BE2C (cell line): Measurements from ENCODE around the gene LHPP.

Experiments used
- DNase-seq: peaks from one replicate; pipeline ENCODE4 v3.0.0-alpha.2; 2020
- H3K27me3 ChIP-seq: fragments of 250-450 bp; sonication (Bioruptor Pico); 2 replicates; pipeline ENCODE4 v1.5.1; 2020; ENCODE audit warnings: mild to moderate bottlenecking
- H3K36me3 ChIP-seq: fragments of 250-450 bp; sonication (Bioruptor Pico); 2 replicates; pipeline ENCODE4 v1.5.1; 2020; ENCODE audit warnings: mild to moderate bottlenecking
- H3K4me1 ChIP-seq: fragments of 250-450 bp; sonication (Bioruptor Pico); 2 replicates; pipeline ENCODE4 v1.5.1; 2020
- H3K4me3 ChIP-seq: 2 replicates; pipeline ENCODE4 v1.5.1; 2011; ENCODE audit warnings: low read depth, low read length
- H3K9me3 ChIP-seq: fragments of 250-450 bp; sonication (Bioruptor Pico); 2 replicates; pipeline ENCODE4 v1.5.1; 2020
- TF ChIP-seq, protein P1 (sequence below): IDR thresholded peaks from 2 replicates; pipeline ENCODE4 v1.5.1; 2012; ENCODE audit warnings: mild to moderate bottlenecking, low read depth, low read length

The LHPP gene

DNA sequence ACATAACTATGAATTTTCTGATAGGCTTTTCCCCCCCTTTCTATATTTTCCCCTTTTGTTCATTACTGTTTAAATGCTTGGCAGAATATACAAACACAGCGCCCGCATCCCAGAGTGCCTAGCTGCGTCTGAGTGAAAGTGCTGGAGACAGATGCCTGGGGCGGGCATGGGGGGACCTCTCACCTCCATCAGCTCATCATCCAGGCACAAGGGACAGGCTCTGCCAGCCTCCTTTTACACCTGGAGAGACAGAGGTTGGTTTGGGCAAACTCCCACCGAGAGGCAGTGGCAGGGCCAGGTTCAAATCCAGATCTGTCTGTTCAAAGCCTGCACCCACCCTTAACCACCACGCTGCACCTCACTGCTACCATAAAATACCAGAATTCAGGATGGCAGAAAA, 178.0 kb downstream of the LHPP start:
- no peaks in the 10 kb centered on the region for H3K27me3 ChIP-seq
- no peak overlapping the region for H3K4me3 ChIP-seq
- H3K36me3 ChIP-seq: no peaks in the 10 kb centered on the region; the same call in 1 of the 2 replicates
- no peak for DNase-seq
- TF ChIP-seq, protein P1, sequence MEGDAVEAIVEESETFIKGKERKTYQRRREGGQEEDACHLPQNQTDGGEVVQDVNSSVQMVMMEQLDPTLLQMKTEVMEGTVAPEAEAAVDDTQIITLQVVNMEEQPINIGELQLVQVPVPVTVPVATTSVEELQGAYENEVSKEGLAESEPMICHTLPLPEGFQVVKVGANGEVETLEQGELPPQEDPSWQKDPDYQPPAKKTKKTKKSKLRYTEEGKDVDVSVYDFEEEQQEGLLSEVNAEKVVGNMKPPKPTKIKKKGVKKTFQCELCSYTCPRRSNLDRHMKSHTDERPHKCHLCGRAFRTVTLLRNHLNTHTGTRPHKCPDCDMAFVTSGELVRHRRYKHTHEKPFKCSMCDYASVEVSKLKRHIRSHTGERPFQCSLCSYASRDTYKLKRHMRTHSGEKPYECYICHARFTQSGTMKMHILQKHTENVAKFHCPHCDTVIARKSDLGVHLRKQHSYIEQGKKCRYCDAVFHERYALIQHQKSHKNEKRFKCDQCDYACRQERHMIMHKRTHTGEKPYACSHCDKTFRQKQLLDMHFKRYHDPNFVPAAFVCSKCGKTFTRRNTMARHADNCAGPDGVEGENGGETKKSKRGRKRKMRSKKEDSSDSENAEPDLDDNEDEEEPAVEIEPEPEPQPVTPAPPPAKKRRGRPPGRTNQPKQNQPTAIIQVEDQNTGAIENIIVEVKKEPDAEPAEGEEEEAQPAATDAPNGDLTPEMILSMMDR: no peak
- H3K4me1 ChIP-seq: peaks cover 16% of the 10 kb centered on the region
- H3K9me3 ChIP-seq: no peaks in the 10 kb centered on the region

GRCh38 chr10:124640056-124640455, 178.4 kb downstream of the LHPP start:
- Histone ChIP-seq H3K27me3 (no peaks in the 10 kb centered on the region), H3K4me3 (no peak overlapping the region), H3K36me3 (no peaks in the 10 kb centered on the region; the same call in 1 of the 2 replicates), H3K4me1 (peaks cover 16% of the 10 kb centered on the region), H3K9me3 (no peaks in the 10 kb centered on the region)
- no peak for DNase-seq
- TF ChIP-seq, protein P1: no peak

- Histone ChIP-seq H3K4me1 (peaks cover 16% of the 10 kb centered on the region), H3K4me3 (no peak overlapping the region), H3K36me3 (no peaks in the 10 kb centered on the region; the same call in 1 of the 2 replicates), H3K9me3 (no peaks in the 10 kb centered on the region), H3K27me3 (no peaks in the 10 kb centered on the region)
- TF ChIP-seq, protein P1: no peak
- DNase-seq: no peak
Observed at GRCh38 chr10:124640538-124641231, 179.1 kb downstream of the LHPP start.

DNA sequence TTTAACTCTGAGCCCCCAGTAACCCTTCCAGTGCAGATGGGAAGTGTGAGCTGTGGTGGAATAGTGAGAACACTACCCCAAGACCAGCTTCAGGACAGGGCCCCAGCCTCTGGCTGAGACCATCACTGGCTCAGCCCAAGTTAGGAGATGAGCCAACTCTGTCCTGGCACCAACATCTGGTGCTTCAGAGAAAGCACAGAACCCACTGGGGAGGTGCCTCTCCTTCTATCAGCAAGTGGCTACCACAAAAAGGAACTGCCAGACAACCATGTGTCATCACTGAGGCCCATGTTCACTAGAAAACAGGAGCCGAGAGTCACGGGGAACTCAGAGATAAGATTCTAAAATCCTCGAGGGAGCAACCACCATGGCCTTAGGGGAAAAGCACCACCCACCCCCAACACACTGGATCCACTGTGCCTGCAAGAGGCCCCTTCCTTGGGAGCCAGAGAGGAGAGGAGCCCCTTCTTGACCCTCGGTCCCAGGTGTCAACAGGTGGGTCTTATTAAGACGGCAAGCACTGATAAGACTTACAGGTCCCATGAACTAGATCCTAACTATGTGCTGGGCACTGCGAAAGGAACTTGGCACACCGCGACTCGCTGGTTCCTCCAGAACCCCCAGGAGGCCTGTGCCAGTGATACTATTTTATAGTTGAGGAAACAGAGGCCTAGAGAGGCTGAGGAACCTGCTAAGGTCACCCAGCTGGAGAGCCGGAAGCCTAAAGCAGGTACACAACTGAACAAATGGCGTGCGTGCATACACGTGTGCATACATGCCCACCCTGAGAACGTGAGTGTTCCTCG, 179.9 kb downstream of the LHPP start:
- Histone ChIP-seq H3K27me3 (no peaks in the 10 kb centered on the region), H3K9me3 (no peaks in the 10 kb centered on the region), H3K4me1 (peaks cover 24% of the 10 kb centered on the region), H3K36me3 (no peaks in the 10 kb centered on the region; the same call in 1 of the 2 replicates), H3K4me3 (no peak overlapping the region)
- DNase-seq: peak; percentile 72
- TF ChIP-seq, protein P1: no peak

DNA sequence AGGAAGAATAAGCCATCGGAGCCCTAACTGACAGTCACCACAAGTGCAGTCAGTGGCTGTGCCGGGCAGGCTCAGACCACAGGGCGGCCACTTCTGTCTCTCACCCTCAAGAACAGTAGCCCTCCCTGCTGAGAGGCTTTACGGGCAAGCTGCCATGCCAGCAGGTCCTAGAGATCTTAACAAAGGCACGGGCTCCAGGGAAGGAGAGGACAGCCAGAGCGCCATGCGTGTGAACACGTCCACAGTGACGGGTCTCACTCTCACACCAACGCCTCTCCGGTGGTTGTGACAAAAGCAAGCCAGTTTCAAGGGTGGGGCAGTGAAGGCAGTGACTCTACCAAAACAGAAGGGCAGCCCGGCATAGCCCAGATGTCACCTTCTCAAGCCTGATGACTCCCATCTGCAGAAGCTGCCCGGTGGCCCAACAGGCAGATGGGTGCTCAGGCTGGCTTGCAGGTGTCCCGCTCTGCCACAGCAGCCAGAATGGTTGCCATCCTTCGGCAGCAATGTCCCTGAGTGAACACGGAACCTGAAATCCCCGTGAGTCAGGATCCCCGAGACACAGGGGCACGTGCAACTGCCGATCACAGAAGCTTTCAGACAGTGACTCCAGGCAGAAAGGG, 180.6 kb downstream of the LHPP start:
- Histone ChIP-seq H3K27me3 (no peaks in the 10 kb centered on the region), H3K36me3 (no peaks in the 10 kb centered on the region; the same call in 1 of the 2 replicates), H3K4me3 (no peak overlapping the region), H3K9me3 (no peaks in the 10 kb centered on the region), H3K4me1 (peaks cover 31% of the 10 kb centered on the region)
- no peak for DNase-seq
- TF ChIP-seq, protein P1: no peak
